Heart right ventricle (tissue), 16 donors: ENCODE measurements around the gene DOCK8. TPM values are rescaled to one million over a fixed set of nuclear protein-coding genes. Genes with fewer than 3 reads are reported as not detected.
"Not testable (repeated sequence)": the region's sequence is repeated elsewhere in the genome, so short reads cannot be mapped to it uniquely, and the experiment has no call there.

ENCODE experiments used
- ATAC-seq, 8 donors: fragments of 200-7000 bp; cut with Tn5 transposase; one replicate each; pipeline ENCODE4 v1.9.1; 2020; ENCODE audit warnings: mild to moderate bottlenecking in 8 of 8, moderate library complexity in 8 of 8, moderate number of reproducible peaks in 1 of 8
- DNase-seq, 2 donors: peaks; one replicate each; pipeline ENCODE4 v3.0.0-alpha.2; 2020
- H3K27ac ChIP-seq, 10 donors: fragments of 200-600 bp; sonication (generic) in 2 of 10; one replicate each; pipeline versions ENCODE4 v1.5.0 to v1.8.0; 2020 to 2022; ENCODE audit warnings: mild to moderate bottlenecking in 3 of 10
- H3K27me3 ChIP-seq, 7 donors: fragments of 200-600 bp; one replicate each; pipeline ENCODE4 v1.8.0; 2021 to 2022; ENCODE audit warnings: mild to moderate bottlenecking in 2 of 7
- H3K36me3 ChIP-seq, 9 donors: fragments of 200-600 bp; sonication (generic) in 1 of 9; one replicate each; pipeline versions ENCODE4 v1.5.0 to v1.8.0; 2020 to 2022; ENCODE audit warnings: mild to moderate bottlenecking in 2 of 9
- H3K4me1 ChIP-seq, 9 donors: fragments of 200-600 bp; sonication (generic) in 1 of 9; one replicate each; pipeline versions ENCODE4 v1.5.0 to v1.8.0; 2020 to 2022; ENCODE audit warnings: mild to moderate bottlenecking in 4 of 9
- H3K4me3 ChIP-seq, 10 donors: fragments of 200-600 bp; sonication (generic) in 2 of 10; one replicate each; pipeline versions ENCODE4 v1.5.0 to v1.8.0; 2020 to 2022; ENCODE audit warnings: mild to moderate bottlenecking in 7 of 10, moderate library complexity in 2 of 10
- H3K9me3 ChIP-seq, 11 donors: fragments of 200-600 bp in 10 of 11; sonication (generic) in 2 of 11; one replicate each; pipeline versions ENCODE4 v1.5.0 to v1.8.0; 2013 to 2022; ENCODE audit warnings: mild to moderate bottlenecking in 2 of 11, control low read depth in 1 of 11, moderate library complexity in 1 of 11
- CTCF ChIP-seq, 9 donors: fragments of 200-600 bp; sonication (generic) in 2 of 9; IDR thresholded peaks; one replicate each; pipeline versions ENCODE4 v1.5.0 to v1.8.0; 2021 to 2022; ENCODE audit warnings: antibody characterized with exemption in 9 of 9, mild to moderate bottlenecking in 5 of 9, moderate library complexity in 1 of 9
- WGBS, 2 donors: extraction: QIAGEN DNeasy Blood & Tissue Kit; methylation state at CpG; one replicate each; pipeline ENCODE4 v1.1.7; 2013; ENCODE audit warnings: inconsistent platforms in 1 of 2; 5-methylcytosine and 5-hydroxymethylcytosine counted together
- intact Hi-C, 10 donors: fragments of 100-400 bp; cut with DNase I; formaldehyde crosslinking; loops; one replicate each; pipeline versions ENCODE4 v1.11.1 to v1.14.2; 2022
- polyA plus RNA-seq, 2 donors: library from polyadenylated mRNA; stranded (reverse); fragments of 200-250 nt; gene quantifications; one replicate each; pipeline ENCODE4 v1.2.3, GENCODE V29; 2013
- total RNA-seq, 10 donors: library from RNA; stranded (reverse); fragmentation: NEBNext Ultra II Directional in 3 of 10; extraction: Animal tissue kit (Norgen Biotek cat#: 25700) in 3 of 10; gene quantifications; one replicate each; pipeline versions ENCODE4 v1.2.1 to v1.2.4, GENCODE V29; 2021 to 2023
- donor health status: Arrhythmogenic right ventricular cardiomyopathy.
- donor health status: ischemic (EF 13 %, LVEDD 7.1; RV severe dilation, severe dysfunction).
- donor health status: healthy with polysubstance abuse.
- donor health status: DM: no; HTN: yes; CAD: no.
- donor health status: DM: no; HTN: no; CAD: no.
- donor health status: ischemic (EF 25% LVEDD 6.9; RV normal size, moderate dysfunction).
- donor health status: ischemic (EF 25% LVEDD 5.7; RV mildly dilated, moderate dysfunction).
- donor health status: healthy.
- donor health status: DM: yes; HTN: yes; CAD: no.
- donor health status: Ischemic cardiomyopathy.
- donor health status: ischemic (EF 35%, LVEDD 5.7; RV mildly dilated, moderate dysfunction).
- donor health status: nonischemic (EF 11% LVEDD 7.7; RV severe dilation, severe dysfunction).
- donor health status: DM: yes; HTN: yes; CAD: no.
- donor health status: PGD.
- donor health status: ischemic (EF 29% LVEDD 5.4; RV normal size, mild dysfunction).
- donor health status: nonischemic (EF 23%, LVEDD 6.1; RV moderate dilation, normal function).

Gene DOCK8
- total and polyA plus RNA-seq, 12 donors = 0.83 to 24.3 (median 2.7) TPM

- 2% methylated on average over 14 of the region's 14 CpGs for WGBS, 2 donors
- TF ChIP-seq CTCF (IDR thresholded peaks at IDR 0.05) = no peak
- Histone ChIP-seq H3K27me3 (peaks cover 4 to 61% (median 33%) of the 10 kb centered on the region in 7 donors), H3K4me3 (peak overlapping the region in 9 of 10 donors; percentile 30 to 71 (median 59)), H3K27ac (peak overlapping the region in 9 of 10 donors; percentile 38 to 96 (median 73)), H3K4me1 (peaks cover 0 to 71% (median 9%) of the 10 kb centered on the region in 9 donors), H3K36me3 (no peaks in the 10 kb centered on the region), H3K9me3 (no peaks in the 10 kb centered on the region)
- no peak for ATAC-seq
- intact Hi-C loops = no loop called here
- DNase-seq = no peak
These were observed 366 bp upstream of the DOCK8 start for GRCh38 chr9:214351-214647.

GRCh38 chr9:215631-216155 lies 1.0 kb downstream of the DOCK8 start:
- Histone ChIP-seq H3K4me1 (peaks cover 0 to 72% (median 9%) of the 10 kb centered on the region in 9 donors), H3K4me3 (peak overlapping the region in 8 of 10 donors; percentile 40 to 71 (median 60)), H3K27ac (peak overlapping the region in 9 of 10 donors; percentile 38 to 96 (median 73)), H3K36me3 (no peaks in the 10 kb centered on the region), H3K27me3 (peaks cover 4 to 71% (median 36%) of the 10 kb centered on the region in 7 donors), H3K9me3 (no peaks in the 10 kb centered on the region)
- 63 to 71% methylated on average over 6 of the region's 6 CpGs for WGBS, 2 donors
- ATAC-seq (no peak), DNase-seq (no peak)
- TF ChIP-seq CTCF (IDR thresholded peaks at IDR 0.05) = no peak
- intact Hi-C loops = no loop called here

- Histone ChIP-seq H3K36me3 (no peaks in the 10 kb centered on the region), H3K4me1 (peaks cover 0 to 72% (median 9%) of the 10 kb centered on the region in 9 donors), H3K27me3 (peaks cover 4 to 76% (median 36%) of the 10 kb centered on the region in 7 donors), H3K4me3 (peak overlapping the region in 5 of 10 donors; percentile 4 to 71 (median 61)), H3K9me3 (no peaks in the 10 kb centered on the region), H3K27ac (peak overlapping the region in 1 of 10 donors; percentile 96)
- TF ChIP-seq CTCF (IDR thresholded peaks at IDR 0.05) = no peak
- ATAC-seq (no peak), DNase-seq (no peak)
- intact Hi-C loops = no loop called here
- 69% methylated on average over 1 of the region's 1 CpG for WGBS, 2 donors
These were observed 2.2 kb downstream of the DOCK8 start for GRCh38 chr9:216866-217265.

- no peak for TF ChIP-seq CTCF (IDR thresholded peaks at IDR 0.05)
- DNase-seq (no peak), ATAC-seq (no peak)
- H3K36me3 ChIP-seq = no peaks in the 10 kb centered on the region
- no peaks in the 10 kb centered on the region for H3K9me3 ChIP-seq
- peaks cover 0 to 78% (median 9%) of the 10 kb centered on the region in 9 donors for H3K4me1 ChIP-seq
- intact Hi-C loops = no loop called here
- peaks cover 4 to 76% (median 36%) of the 10 kb centered on the region in 7 donors for H3K27me3 ChIP-seq
- no peak overlapping the region for H3K27ac ChIP-seq
- no peak overlapping the region for H3K4me3 ChIP-seq
- 81 to 87% methylated on average over 2 of the region's 2 CpGs for WGBS, 2 donors
These were observed 3.3 kb downstream of the DOCK8 start for GRCh38 chr9:217950-218349.

- H3K36me3 ChIP-seq, DNase-seq, H3K9me3 ChIP-seq, intact Hi-C loops, ATAC-seq, H3K4me3 ChIP-seq: not testable (repeated sequence)
- peaks cover 4 to 65% (median 38%) of the 10 kb centered on the region in 7 donors for H3K27me3 ChIP-seq
- 93% methylated on average over 7 of the region's 7 CpGs for WGBS, 2 donors
- H3K4me1 ChIP-seq = peaks cover 0 to 78% (median 9%) of the 10 kb centered on the region in 9 donors
- peak overlapping the region in 1 of 10 donors; percentile 63 for H3K27ac ChIP-seq
These were observed 4.4 kb downstream of the DOCK8 start for GRCh38 chr9:219036-219435.
